ENCODE measurements around the gene CATSPER1.
"Not testable (repeated sequence)": the region's sequence is repeated elsewhere in the genome, so short reads cannot be mapped to it uniquely, and the experiment has no call there.

Gene CATSPER1

DNA sequence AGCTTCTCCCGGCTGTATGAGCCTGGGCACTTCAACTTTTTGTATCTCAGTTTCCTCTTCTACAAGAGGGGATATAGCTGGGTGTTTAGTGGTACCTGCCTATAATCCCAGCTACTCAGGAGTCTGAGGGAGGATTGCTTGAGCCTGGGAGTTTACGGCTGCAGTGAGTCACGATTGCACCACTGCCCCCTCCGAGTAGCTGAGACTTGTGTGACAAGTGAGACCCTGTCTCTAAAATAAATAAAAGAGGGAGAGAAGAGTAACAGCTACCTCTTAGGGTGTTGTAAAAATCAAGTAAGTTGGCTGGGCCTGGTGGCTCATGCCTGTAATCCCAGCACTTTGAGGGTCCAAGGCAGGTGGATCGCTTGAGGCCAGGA is 10.0 kb upstream of the CATSPER1 start:
- FAIRE-seq (no peak), DNase-seq (ENCODE audit: insufficient read length, low spot score) (peak; percentile 10)
- TF ChIP-seq, protein P1, sequence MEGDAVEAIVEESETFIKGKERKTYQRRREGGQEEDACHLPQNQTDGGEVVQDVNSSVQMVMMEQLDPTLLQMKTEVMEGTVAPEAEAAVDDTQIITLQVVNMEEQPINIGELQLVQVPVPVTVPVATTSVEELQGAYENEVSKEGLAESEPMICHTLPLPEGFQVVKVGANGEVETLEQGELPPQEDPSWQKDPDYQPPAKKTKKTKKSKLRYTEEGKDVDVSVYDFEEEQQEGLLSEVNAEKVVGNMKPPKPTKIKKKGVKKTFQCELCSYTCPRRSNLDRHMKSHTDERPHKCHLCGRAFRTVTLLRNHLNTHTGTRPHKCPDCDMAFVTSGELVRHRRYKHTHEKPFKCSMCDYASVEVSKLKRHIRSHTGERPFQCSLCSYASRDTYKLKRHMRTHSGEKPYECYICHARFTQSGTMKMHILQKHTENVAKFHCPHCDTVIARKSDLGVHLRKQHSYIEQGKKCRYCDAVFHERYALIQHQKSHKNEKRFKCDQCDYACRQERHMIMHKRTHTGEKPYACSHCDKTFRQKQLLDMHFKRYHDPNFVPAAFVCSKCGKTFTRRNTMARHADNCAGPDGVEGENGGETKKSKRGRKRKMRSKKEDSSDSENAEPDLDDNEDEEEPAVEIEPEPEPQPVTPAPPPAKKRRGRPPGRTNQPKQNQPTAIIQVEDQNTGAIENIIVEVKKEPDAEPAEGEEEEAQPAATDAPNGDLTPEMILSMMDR (IDR thresholded peaks at IDR 0.05; ENCODE audit: insufficient read depth, missing control alignments), result no peak

GRCh38 chr11:66035653-66036333 is 9.5 kb upstream of the CATSPER1 start:
- FAIRE-seq (no peak), DNase-seq (ENCODE audit: insufficient read length, low spot score) (no peak)
- TF ChIP-seq, protein P1 (IDR thresholded peaks at IDR 0.05; ENCODE audit: insufficient read depth, missing control alignments), result no peak

DNA sequence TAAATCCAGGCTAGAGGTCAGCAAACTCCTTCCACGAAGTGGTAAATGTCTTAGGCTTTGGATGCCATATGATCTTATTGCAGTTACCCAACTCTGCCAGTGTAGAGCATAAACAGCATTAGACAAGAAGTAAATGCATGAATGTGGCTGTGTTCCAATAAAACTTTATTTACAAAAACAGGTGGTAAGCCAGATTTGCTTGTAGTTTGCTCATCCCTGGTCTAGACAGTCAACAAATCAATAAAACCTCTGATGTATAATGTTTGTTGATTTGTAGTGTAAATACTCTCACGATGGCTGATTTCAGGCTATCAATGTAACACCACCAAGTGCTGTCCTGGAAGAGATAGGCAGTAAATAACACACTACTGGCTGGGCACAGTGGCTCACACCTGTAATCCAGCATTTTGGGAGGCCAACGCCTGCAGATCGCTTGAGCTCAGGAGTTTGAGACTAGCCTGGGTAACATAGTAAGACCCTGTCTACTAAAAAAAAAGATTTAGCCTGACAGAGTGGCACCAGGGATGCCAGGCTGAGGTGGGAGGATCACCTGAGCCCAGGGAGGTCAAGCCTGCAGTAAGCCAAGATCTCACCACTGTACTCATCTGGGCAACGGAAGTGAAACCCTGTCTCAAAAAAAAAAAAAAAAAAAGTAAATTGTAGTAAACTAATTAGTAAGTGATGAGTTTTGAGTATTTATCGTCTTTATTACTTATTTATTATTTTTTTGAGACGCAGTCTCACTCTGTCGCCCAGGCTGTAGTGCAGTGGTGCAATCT is 6.9 kb upstream of the CATSPER1 start:
- FAIRE-seq (no peak), DNase-seq (ENCODE audit: insufficient read length, low spot score) (no peak)
- TF ChIP-seq, protein P1 (IDR thresholded peaks at IDR 0.05; ENCODE audit: insufficient read depth, missing control alignments), result no peak

DNA sequence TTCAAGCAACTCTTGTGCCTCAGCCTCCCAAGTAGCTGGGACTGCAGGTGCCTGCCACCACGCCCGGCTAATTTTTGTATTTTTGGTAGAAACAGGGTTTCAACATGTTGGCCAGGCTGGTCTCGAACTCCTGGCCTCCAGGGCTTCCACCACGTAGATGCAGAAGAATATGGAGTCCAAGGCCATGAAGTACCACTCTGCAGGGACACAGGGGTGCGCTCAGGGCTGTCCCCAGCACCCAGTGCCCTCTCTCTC is 3.2 kb downstream of the CATSPER1 start:
- FAIRE-seq; DNase-seq (ENCODE audit: insufficient read length, low spot score): not testable (repeated sequence)

- no peak for FAIRE-seq
- TF ChIP-seq, protein P1 (IDR thresholded peaks at IDR 0.05; ENCODE audit: insufficient read depth, missing control alignments), result peak; percentile 83
- DNase-seq (ENCODE audit: insufficient read length, low spot score), result peak; percentile 90
These were observed 3.7 kb downstream of the CATSPER1 start for GRCh38 chr11:66022401-66023185.

GRCh38 chr11:66020618-66021357 is 5.5 kb downstream of the CATSPER1 start:
- FAIRE-seq (no peak), DNase-seq (ENCODE audit: insufficient read length, low spot score) (no peak)
- TF ChIP-seq, protein P1 (IDR thresholded peaks at IDR 0.05; ENCODE audit: insufficient read depth, missing control alignments), result no peak

GRCh38 chr11:66020212-66020611 is 6.1 kb downstream of the CATSPER1 start:
- DNase-seq (ENCODE audit: insufficient read length, low spot score), result no peak
- TF ChIP-seq, protein P1 (IDR thresholded peaks at IDR 0.05; ENCODE audit: insufficient read depth, missing control alignments), result no peak
- FAIRE-seq, result no peak

Measured in D721Med (cell line).